Kidney epithelial cell (primary cell): ENCODE measurements around the gene TPCN2. TPM values are rescaled to one million over a fixed set of nuclear protein-coding genes. Genes with fewer than 3 reads are reported as not detected.

Experiments used
- DNase-seq: peaks from one replicate; pipeline ENCODE4 v3.0.0-alpha.2; 2010; ENCODE audit warnings: low read depth
- H3K27me3 ChIP-seq: 2 replicates; pipeline ENCODE4 v1.6.0; 2011; ENCODE audit warnings: low read length; ENCODE audit not compliant: control insufficient read depth, insufficient read depth
- H3K36me3 ChIP-seq: 2 replicates; pipeline ENCODE4 v1.5.1; 2011; ENCODE audit warnings: low read length; ENCODE audit not compliant: control insufficient read depth, insufficient read depth
- H3K4me3 ChIP-seq: 2 replicates; pipeline ENCODE4 v1.5.1; 2011; ENCODE audit warnings: low read depth, mild to moderate bottlenecking, control low read depth, low read length
- CTCF ChIP-seq: IDR thresholded peaks from 2 replicates; pipeline ENCODE4 v1.5.1; 2011; ENCODE audit warnings: mild to moderate bottlenecking, moderate library complexity, low read length, control low read depth, inconsistent platforms; ENCODE audit not compliant: insufficient read depth, poor library complexity, severe bottlenecking
- total RNA-seq: library from RNA; depleted of rRNA; stranded (reverse); fragments of >200 nt; gene quantifications from 2 replicates; pipeline ENCODE4 v1.2.3, GENCODE V29; 2015

Gene TPCN2
- total RNA-seq, 1 donor from 2014 or later, result 8.9 TPM

DNA sequence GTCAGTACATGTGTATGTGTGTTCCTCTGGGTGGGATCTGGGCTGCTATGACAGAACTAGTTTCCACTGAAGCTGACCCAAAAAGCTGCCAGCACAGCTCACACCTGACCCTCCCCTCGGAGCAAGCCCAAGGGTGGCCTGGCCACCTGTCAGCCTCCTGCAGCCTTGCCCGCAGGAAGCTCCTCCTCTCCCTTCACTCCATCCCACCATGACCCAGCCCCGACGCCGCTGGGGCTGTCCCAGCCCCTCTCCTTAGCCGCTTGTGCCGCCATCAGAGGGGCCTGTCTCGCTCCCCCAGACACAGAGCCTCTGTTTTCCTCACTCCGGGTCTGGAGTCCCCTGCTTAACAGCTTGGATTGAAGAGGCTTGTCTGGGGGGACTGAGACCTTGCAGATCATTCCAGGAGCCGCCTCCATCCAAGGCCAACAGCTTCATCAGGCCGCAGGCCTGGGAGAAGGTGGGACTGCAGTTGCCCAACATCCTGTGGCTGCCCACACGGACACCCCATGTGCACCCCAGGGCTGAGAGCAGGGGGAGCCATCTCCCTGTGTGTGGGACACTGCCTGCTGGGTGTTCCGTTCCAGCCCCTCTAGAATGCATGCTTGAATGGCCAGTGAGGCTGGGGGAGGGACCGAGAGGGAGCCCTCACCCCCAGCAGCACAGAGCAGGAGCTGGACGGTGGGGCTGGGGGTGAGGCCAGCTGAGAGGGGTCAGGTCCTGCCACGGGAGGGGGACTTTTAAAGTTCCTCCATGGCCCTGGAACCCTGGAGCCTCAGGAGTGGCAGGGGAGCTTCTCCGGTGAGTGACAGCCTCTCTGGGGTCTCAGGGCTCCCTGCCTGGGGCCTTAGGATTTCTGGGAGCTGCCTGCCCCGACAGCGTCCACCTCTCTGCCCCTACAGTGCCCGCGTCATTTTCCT is 36.4 kb upstream of the TPCN2 start:
- no peak for TF ChIP-seq CTCF
- Histone ChIP-seq H3K27me3 (peaks cover 3% of the 10 kb centered on the region), H3K36me3 (no peaks in the 10 kb centered on the region), H3K4me3 (no peak overlapping the region)
- no peak for DNase-seq

GRCh38 chr11:69013009-69013951 is 35.5 kb upstream of the TPCN2 start, which contains the start of gene MRGPRF:
TSS of gene MRGPRF (minus strand) at chr11:69013246. CDS start at chr11:69009901, 3,345 bp downstream.
- no peak for DNase-seq
- H3K4me3 ChIP-seq, result no peak within 1 kb of the TSS
- no peaks in the 10 kb centered on the region for H3K36me3 ChIP-seq
- H3K27me3 ChIP-seq, result peaks cover 3% of the 10 kb centered on the region
- TF ChIP-seq CTCF, result peak; percentile 67

- H3K4me3 ChIP-seq, result no peak overlapping the region
- TF ChIP-seq CTCF, result no peak
- DNase-seq, result no peak
- no peaks in the 10 kb centered on the region for H3K36me3 ChIP-seq
- peaks cover 3% of the 10 kb centered on the region for H3K27me3 ChIP-seq
Observed at GRCh38 chr11:69014084-69014851, 34.5 kb upstream of the TPCN2 start.

DNA sequence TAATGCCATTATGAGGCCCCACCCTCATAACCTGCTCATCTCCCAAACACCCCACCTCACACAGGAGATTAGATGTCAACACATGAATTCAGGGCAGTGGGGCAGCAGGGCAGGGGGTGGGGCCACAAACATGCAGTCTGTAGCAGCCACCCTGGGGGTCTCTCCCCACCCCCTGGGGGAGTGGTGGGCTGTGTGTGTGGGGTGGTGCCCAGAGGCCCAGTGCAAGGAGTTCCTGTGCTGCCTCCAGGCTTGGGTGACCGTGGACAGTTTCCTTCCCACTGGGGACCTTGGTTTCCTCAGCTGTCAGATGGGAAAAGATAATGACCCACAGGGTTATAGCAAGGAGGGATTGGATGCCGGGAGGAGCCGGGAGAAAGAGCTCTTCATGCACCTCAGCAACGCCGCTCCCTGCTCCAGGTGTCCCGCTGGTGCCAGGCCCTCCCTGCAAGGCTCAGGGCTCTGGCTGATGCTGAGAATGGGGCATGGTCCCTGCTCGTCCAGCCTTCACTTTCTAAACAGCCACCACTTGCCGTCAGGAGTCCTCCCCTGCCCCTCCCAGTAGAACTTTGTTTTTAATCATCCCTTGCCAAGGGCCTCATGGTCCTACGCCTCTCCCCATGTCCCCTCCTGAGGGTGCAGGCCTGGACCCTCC is 33.7 kb upstream of the TPCN2 start:
- Histone ChIP-seq H3K4me3 (no peak overlapping the region), H3K36me3 (no peaks in the 10 kb centered on the region)

More for the DNA sequence above, 33.7 kb upstream of the TPCN2 start:
- H3K27me3 ChIP-seq, result peaks cover 3% of the 10 kb centered on the region
- no peak for DNase-seq
- no peak for TF ChIP-seq CTCF
